WTC11 (cell line): ENCODE data around the gene TMIGD1. TPM values are rescaled to one million over a fixed set of nuclear protein-coding genes. Genes with fewer than 3 reads are reported as not detected.

Experiments used
- ATAC-seq: fragments of 200-7000 bp; cut with Tn5 transposase; 2 replicates; pipeline ENCODE4 v1.10.0; 2021; ENCODE audit warnings: mild to moderate bottlenecking, moderate library complexity
- CTCF ChIA-PET: fragments of 300-600 bp; sonication (Branson Sonifier 250); formaldehyde crosslinking; loops from one replicate; lab custom pipeline; 2021; ENCODE audit warnings: antibody characterized with exemption; lab: Charles Lee
- POLR2A ChIA-PET: fragments of 350-600 bp; sonication (Branson Sonifier 250); formaldehyde crosslinking; loops from one replicate; lab custom pipeline; 2021; ENCODE audit warnings: antibody characterized with exemption; lab: Charles Lee
- DNase-seq: peaks from one replicate; pipeline ENCODE4 v3.0.0; 2021; ENCODE audit warnings: low spot score
- H3K27ac Mint-ChIP-seq: 2 replicates; pipeline ENCODE4 v1.8.0; 2021; ENCODE audit warnings: mixed read lengths
- H3K27me3 Mint-ChIP-seq: 2 replicates; pipeline ENCODE4 v1.8.0; 2021; ENCODE audit warnings: low read depth, mild to moderate bottlenecking, moderate library complexity, mixed read lengths
- H3K36me3 Mint-ChIP-seq: 2 replicates; pipeline ENCODE4 v1.8.0; 2021; ENCODE audit warnings: mixed read lengths
- H3K4me1 Mint-ChIP-seq: 2 replicates; pipeline ENCODE4 v1.8.0; 2022; ENCODE audit warnings: mixed read lengths
- H3K4me3 Mint-ChIP-seq: 2 replicates; pipeline ENCODE4 v1.8.0; 2021; ENCODE audit warnings: mild to moderate bottlenecking, moderate library complexity, mixed read lengths
- H3K9me3 Mint-ChIP-seq: 2 replicates; pipeline ENCODE4 v1.8.0; 2021; ENCODE audit warnings: mixed read lengths
- ELF4 ChIP-seq: sonication (generic); formaldehyde crosslinking; IDR thresholded peaks from 2 replicates; pipeline ENCODE4 v1.8.1; 2022; ENCODE audit warnings: low read depth, mild to moderate bottlenecking, moderate library complexity, missing genetic modification reagents
- FOXK1 ChIP-seq: sonication (generic); formaldehyde crosslinking; IDR thresholded peaks from 2 replicates; pipeline ENCODE4 v1.8.0; 2022; ENCODE audit warnings: mild to moderate bottlenecking, moderate library complexity, missing genetic modification reagents
- JAZF1 ChIP-seq: fragments of 250-450 bp; sonication (Bioruptor Pico); IDR thresholded peaks from 2 replicates; pipeline ENCODE4 v1.9.0; 2021; ENCODE audit warnings: moderate library complexity, mild to moderate bottlenecking, inconsistent platforms
- MYBL2 ChIP-seq: sonication (generic); formaldehyde crosslinking; IDR thresholded peaks from 2 replicates; pipeline ENCODE4 v1.8.1; 2023; ENCODE audit warnings: mild to moderate bottlenecking, moderate library complexity, missing genetic modification reagents
- NFE2L1 ChIP-seq: sonication (generic); formaldehyde crosslinking; IDR thresholded peaks from 2 replicates; pipeline ENCODE4 v1.8.1; 2023; ENCODE audit warnings: missing genetic modification reagents
- NR1H2 ChIP-seq: sonication (generic); formaldehyde crosslinking; IDR thresholded peaks from 2 replicates; pipeline ENCODE4 v1.9.0; 2021; ENCODE audit warnings: mild to moderate bottlenecking, moderate library complexity, missing genetic modification reagents
- PRRX2 ChIP-seq: fragments of 250-450 bp; sonication (Bioruptor Pico); IDR thresholded peaks from 2 replicates; pipeline ENCODE4 v1.8.0; 2021; ENCODE audit warnings: mild to moderate bottlenecking
- TEAD1 ChIP-seq: sonication (generic); formaldehyde crosslinking; IDR thresholded peaks from 2 replicates; pipeline ENCODE4 v1.8.0; 2022; ENCODE audit warnings: mild to moderate bottlenecking, missing genetic modification reagents
- ZNF138 ChIP-seq: sonication (generic); formaldehyde crosslinking; conservative IDR thresholded peaks from 2 replicates; pipeline ENCODE4 v1.8.1; 2022; ENCODE audit warnings: mild to moderate bottlenecking, moderate library complexity, missing genetic modification reagents
- ZNF423 ChIP-seq: fragments of 250-450 bp; sonication (Bioruptor Pico); IDR thresholded peaks from 2 replicates; pipeline ENCODE4 v2.1.2; 2022; ENCODE audit warnings: mild to moderate bottlenecking, moderate library complexity
- total RNA-seq: library from RNA; stranded (reverse); gene quantifications from 3 replicates; pipeline ENCODE4 v1.2.3, GENCODE V29; 2021
- TF ChIP-seq, protein P1 (sequence below): fragments of 200-600 bp; IDR thresholded peaks from 2 replicates; pipeline ENCODE4 v1.8.0; 2022; ENCODE audit warnings: antibody characterized with exemption
- TF ChIP-seq, protein P2 (sequence below): sonication (generic); formaldehyde crosslinking; IDR thresholded peaks from 2 replicates; pipeline ENCODE4 v1.8.0; 2022; ENCODE audit warnings: mild to moderate bottlenecking, missing genetic modification reagents
- TF ChIP-seq, protein P3 (sequence below): sonication (generic); formaldehyde crosslinking; IDR thresholded peaks from 2 replicates; pipeline ENCODE4 v1.8.0; 2023; ENCODE audit warnings: missing genetic modification reagents, mild to moderate bottlenecking, borderline replicate concordance
- TF ChIP-seq, protein P4 (sequence below): fragments of 250-450 bp; sonication (Bioruptor Pico); IDR thresholded peaks from 2 replicates; pipeline ENCODE4 v1.8.0; 2021; ENCODE audit warnings: mild to moderate bottlenecking
- TF ChIP-seq, protein P5 (sequence below): sonication (generic); formaldehyde crosslinking; IDR thresholded peaks from 2 replicates; pipeline ENCODE4 v1.8.1; 2022; ENCODE audit warnings: mild to moderate bottlenecking, moderate library complexity, missing genetic modification reagents
- TF ChIP-seq, protein P6 (sequence below): sonication (generic); formaldehyde crosslinking; IDR thresholded peaks from 2 replicates; pipeline ENCODE4 v1.8.1; 2023; ENCODE audit warnings: mild to moderate bottlenecking, moderate library complexity, missing genetic modification reagents
- TF ChIP-seq, protein P7 (sequence below): sonication (generic); formaldehyde crosslinking; IDR thresholded peaks from 2 replicates; pipeline ENCODE4 v1.8.0; 2023; ENCODE audit warnings: mild to moderate bottlenecking, missing genetic modification reagents

The TMIGD1 gene
- total RNA-seq, 1 experiment from 2014 or later, result not detected

DNA sequence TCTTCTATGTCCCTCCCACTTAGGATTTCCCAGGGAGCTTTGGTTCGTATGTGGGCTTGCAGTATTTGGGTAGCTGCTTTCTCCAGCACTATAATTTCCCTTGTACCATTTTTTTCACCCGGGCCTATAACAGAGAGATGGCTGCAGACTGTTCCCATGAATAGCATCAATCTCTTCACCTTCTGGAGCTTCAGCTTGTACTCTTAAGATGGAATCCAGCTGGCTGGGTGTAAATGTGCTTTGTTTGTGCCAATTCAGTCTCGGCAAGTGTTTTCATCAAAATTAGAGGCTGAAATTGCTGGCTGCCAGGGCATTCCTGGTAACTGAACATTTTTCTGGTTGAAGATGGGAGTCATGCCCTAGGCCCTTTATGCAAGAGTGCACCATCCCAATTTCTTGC, 32.7 kb upstream of the TMIGD1 start (continued):
- TF ChIP-seq, protein P1, sequence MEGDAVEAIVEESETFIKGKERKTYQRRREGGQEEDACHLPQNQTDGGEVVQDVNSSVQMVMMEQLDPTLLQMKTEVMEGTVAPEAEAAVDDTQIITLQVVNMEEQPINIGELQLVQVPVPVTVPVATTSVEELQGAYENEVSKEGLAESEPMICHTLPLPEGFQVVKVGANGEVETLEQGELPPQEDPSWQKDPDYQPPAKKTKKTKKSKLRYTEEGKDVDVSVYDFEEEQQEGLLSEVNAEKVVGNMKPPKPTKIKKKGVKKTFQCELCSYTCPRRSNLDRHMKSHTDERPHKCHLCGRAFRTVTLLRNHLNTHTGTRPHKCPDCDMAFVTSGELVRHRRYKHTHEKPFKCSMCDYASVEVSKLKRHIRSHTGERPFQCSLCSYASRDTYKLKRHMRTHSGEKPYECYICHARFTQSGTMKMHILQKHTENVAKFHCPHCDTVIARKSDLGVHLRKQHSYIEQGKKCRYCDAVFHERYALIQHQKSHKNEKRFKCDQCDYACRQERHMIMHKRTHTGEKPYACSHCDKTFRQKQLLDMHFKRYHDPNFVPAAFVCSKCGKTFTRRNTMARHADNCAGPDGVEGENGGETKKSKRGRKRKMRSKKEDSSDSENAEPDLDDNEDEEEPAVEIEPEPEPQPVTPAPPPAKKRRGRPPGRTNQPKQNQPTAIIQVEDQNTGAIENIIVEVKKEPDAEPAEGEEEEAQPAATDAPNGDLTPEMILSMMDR, result no peak

DNA sequence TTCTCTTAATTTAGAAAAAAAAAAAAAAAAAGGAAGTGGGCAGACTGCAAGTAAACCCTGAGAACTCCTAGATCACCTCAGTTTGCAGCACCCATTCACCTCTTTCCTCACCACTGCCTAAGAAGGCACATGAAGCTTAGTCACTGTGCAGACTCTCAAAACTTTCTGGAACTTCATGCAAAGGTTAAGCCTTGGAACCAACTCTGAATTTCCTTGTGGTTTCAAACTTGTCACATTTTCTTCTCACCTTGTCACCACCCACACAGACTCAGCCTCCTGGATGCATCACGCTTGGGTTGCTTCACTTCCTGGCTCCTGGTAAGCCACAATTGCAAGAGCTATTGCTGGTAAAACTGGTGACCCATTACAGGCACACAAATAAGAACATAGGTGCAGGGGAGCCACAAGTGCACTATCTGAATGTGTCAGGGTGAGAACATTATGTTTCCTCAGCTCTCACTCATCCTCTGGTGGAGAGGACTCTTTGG, 29.9 kb upstream of the TMIGD1 start:
- DNase-seq, result no peak
- Mint-ChIP-seq H3K9me3 (peaks cover 14% of the 10 kb centered on the region), H3K27ac (no peak overlapping the region), H3K4me1 (peaks cover 5% of the 10 kb centered on the region), H3K27me3 (no peaks in the 10 kb centered on the region; the same call in 1 of the 2 replicates), H3K36me3 (peaks cover 3% of the 10 kb centered on the region), H3K4me3 (no peak overlapping the region)
- ChIA-PET POLR2A (no interaction called here), CTCF (no interaction called here)
- TF ChIP-seq TEAD1 (CRISPR knock-in tag) (no peak), ZNF423 (CRISPR knock-in tag) (no peak), PRRX2 (CRISPR knock-in tag) (no peak)
- TF ChIP-seq, protein P2, sequence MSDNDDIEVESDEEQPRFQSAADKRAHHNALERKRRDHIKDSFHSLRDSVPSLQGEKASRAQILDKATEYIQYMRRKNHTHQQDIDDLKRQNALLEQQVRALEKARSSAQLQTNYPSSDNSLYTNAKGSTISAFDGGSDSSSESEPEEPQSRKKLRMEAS, result no peak
- TF ChIP-seq, protein P3, sequence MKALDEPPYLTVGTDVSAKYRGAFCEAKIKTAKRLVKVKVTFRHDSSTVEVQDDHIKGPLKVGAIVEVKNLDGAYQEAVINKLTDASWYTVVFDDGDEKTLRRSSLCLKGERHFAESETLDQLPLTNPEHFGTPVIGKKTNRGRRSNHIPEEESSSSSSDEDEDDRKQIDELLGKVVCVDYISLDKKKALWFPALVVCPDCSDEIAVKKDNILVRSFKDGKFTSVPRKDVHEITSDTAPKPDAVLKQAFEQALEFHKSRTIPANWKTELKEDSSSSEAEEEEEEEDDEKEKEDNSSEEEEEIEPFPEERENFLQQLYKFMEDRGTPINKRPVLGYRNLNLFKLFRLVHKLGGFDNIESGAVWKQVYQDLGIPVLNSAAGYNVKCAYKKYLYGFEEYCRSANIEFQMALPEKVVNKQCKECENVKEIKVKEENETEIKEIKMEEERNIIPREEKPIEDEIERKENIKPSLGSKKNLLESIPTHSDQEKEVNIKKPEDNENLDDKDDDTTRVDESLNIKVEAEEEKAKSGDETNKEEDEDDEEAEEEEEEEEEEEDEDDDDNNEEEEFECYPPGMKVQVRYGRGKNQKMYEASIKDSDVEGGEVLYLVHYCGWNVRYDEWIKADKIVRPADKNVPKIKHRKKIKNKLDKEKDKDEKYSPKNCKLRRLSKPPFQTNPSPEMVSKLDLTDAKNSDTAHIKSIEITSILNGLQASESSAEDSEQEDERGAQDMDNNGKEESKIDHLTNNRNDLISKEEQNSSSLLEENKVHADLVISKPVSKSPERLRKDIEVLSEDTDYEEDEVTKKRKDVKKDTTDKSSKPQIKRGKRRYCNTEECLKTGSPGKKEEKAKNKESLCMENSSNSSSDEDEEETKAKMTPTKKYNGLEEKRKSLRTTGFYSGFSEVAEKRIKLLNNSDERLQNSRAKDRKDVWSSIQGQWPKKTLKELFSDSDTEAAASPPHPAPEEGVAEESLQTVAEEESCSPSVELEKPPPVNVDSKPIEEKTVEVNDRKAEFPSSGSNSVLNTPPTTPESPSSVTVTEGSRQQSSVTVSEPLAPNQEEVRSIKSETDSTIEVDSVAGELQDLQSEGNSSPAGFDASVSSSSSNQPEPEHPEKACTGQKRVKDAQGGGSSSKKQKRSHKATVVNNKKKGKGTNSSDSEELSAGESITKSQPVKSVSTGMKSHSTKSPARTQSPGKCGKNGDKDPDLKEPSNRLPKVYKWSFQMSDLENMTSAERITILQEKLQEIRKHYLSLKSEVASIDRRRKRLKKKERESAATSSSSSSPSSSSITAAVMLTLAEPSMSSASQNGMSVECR (CRISPR knock-in tag), result no peak
- TF ChIP-seq, protein P1, result no peak
- no peak for ATAC-seq

DNA sequence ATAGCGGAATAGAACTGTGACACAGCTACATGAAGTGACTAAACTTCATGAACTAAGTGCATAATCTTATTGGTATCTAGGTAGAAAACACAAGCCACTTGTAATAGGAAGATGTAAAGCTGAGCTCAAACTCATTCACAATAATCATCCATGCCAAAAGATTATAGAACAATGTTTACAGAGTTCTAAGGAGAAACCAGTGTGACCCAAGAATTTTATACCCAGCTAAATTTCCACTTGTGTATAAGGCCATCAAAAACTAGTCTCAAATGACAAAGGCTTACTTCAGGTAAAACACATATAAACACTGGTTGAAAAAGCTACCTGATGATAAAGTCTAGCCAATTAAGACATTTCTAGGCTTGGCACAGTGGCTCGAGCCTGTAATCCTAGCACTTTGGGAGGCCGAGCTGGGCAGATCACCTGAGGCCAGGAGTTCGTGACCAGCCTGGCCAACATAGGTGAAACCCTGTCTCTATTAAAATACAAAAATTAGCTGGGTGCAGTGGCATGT, 28.0 kb upstream of the TMIGD1 start:
- peaks cover 14% of the 10 kb centered on the region for H3K9me3 Mint-ChIP-seq
- ATAC-seq (no peak), DNase-seq (no peak)
- no peak overlapping the region for H3K27ac Mint-ChIP-seq
- POLR2A ChIA-PET, result no interaction called here
- CTCF ChIA-PET, result no interaction called here
- no peak overlapping the region for H3K4me3 Mint-ChIP-seq
- H3K36me3 Mint-ChIP-seq, result peaks cover 3% of the 10 kb centered on the region
- H3K27me3 Mint-ChIP-seq, result no peaks in the 10 kb centered on the region; the same call in 1 of the 2 replicates
- no peaks in the 10 kb centered on the region for H3K4me1 Mint-ChIP-seq
- no peak for TF ChIP-seq ELF4
- TF ChIP-seq TEAD1 (CRISPR knock-in tag), result no peak
- TF ChIP-seq, protein P4, sequence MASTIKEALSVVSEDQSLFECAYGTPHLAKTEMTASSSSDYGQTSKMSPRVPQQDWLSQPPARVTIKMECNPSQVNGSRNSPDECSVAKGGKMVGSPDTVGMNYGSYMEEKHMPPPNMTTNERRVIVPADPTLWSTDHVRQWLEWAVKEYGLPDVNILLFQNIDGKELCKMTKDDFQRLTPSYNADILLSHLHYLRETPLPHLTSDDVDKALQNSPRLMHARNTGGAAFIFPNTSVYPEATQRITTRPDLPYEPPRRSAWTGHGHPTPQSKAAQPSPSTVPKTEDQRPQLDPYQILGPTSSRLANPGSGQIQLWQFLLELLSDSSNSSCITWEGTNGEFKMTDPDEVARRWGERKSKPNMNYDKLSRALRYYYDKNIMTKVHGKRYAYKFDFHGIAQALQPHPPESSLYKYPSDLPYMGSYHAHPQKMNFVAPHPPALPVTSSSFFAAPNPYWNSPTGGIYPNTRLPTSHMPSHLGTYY, result no peak
- TF ChIP-seq, protein P5, sequence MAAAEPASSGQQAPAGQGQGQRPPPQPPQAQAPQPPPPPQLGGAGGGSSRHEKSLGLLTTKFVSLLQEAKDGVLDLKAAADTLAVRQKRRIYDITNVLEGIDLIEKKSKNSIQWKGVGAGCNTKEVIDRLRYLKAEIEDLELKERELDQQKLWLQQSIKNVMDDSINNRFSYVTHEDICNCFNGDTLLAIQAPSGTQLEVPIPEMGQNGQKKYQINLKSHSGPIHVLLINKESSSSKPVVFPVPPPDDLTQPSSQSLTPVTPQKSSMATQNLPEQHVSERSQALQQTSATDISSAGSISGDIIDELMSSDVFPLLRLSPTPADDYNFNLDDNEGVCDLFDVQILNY, result no peak
- TF ChIP-seq JAZF1, result no peak
- TF ChIP-seq NFE2L1 (CRISPR knock-in tag), result no peak
- TF ChIP-seq FOXK1 (CRISPR knock-in tag), result no peak
- TF ChIP-seq ZNF138, result no peak
- no peak for TF ChIP-seq NR1H2 (CRISPR knock-in tag)
- TF ChIP-seq, protein P6, sequence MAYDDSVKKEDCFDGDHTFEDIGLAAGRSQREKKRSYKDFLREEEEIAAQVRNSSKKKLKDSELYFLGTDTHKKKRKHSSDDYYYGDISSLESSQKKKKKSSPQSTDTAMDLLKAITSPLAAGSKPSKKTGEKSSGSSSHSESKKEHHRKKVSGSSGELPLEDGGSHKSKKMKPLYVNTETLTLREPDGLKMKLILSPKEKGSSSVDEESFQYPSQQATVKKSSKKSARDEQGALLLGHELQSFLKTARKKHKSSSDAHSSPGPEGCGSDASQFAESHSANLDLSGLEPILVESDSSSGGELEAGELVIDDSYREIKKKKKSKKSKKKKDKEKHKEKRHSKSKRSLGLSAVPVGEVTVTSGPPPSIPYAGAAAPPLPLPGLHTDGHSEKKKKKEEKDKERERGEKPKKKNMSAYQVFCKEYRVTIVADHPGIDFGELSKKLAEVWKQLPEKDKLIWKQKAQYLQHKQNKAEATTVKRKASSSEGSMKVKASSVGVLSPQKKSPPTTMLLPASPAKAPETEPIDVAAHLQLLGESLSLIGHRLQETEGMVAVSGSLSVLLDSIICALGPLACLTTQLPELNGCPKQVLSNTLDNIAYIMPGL, result no peak
- TF ChIP-seq, protein P7, sequence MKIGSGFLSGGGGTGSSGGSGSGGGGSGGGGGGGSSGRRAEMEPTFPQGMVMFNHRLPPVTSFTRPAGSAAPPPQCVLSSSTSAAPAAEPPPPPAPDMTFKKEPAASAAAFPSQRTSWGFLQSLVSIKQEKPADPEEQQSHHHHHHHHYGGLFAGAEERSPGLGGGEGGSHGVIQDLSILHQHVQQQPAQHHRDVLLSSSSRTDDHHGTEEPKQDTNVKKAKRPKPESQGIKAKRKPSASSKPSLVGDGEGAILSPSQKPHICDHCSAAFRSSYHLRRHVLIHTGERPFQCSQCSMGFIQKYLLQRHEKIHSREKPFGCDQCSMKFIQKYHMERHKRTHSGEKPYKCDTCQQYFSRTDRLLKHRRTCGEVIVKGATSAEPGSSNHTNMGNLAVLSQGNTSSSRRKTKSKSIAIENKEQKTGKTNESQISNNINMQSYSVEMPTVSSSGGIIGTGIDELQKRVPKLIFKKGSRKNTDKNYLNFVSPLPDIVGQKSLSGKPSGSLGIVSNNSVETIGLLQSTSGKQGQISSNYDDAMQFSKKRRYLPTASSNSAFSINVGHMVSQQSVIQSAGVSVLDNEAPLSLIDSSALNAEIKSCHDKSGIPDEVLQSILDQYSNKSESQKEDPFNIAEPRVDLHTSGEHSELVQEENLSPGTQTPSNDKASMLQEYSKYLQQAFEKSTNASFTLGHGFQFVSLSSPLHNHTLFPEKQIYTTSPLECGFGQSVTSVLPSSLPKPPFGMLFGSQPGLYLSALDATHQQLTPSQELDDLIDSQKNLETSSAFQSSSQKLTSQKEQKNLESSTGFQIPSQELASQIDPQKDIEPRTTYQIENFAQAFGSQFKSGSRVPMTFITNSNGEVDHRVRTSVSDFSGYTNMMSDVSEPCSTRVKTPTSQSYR (CRISPR knock-in tag), result no peak
- no peak for TF ChIP-seq MYBL2 (CRISPR knock-in tag)
